Neural progenitor cell (in vitro differentiated cells): ENCODE measurements around the gene FTH1. TPM values are rescaled to one million over a fixed set of nuclear protein-coding genes. Genes with fewer than 3 reads are reported as not detected.
A peak's percentile ranks its signal among the peaks of the same experiment; 100 is the strongest.

Source experiments
- DNase-seq: peaks from one replicate; pipeline ENCODE4 v3.0.0-alpha.2; 2016; ENCODE audit warnings: low spot score
- H2AFZ ChIP-seq: fragments of 200-600 bp; sonication (generic); replicated peaks from 2 replicates; pipeline ENCODE4 v1.6.1; 2016; ENCODE audit warnings: antibody characterized with exemption
- H3F3A ChIP-seq: fragments of 200-600 bp; sonication (generic); 2 replicates; pipeline ENCODE4 v1.6.1; 2016; ENCODE audit warnings: antibody characterized with exemption, low read depth
- H3K27ac ChIP-seq: fragments of 200-600 bp; sonication (generic); 2 replicates; pipeline ENCODE4 v1.5.1; 2016; ENCODE audit warnings: mild to moderate bottlenecking
- H3K27me3 ChIP-seq: fragments of 200-600 bp; sonication (generic); 2 replicates; pipeline ENCODE4 v1.6.1; 2016; ENCODE audit warnings: mild to moderate bottlenecking, moderate library complexity
- H3K36me3 ChIP-seq: fragments of 200-600 bp; sonication (generic); 2 replicates; pipeline ENCODE4 v1.5.1; 2016
- H3K4me1 ChIP-seq: fragments of 200-600 bp; sonication (generic); 2 replicates; pipeline ENCODE4 v1.6.1; 2016; ENCODE audit warnings: mixed run types
- H3K4me2 ChIP-seq: fragments of 200-600 bp; sonication (generic); 2 replicates; pipeline ENCODE4 v1.6.1; 2016
- H3K4me3 ChIP-seq: fragments of 200-600 bp; sonication (generic); 2 replicates; pipeline ENCODE4 v1.5.1; 2016
- H3K79me2 ChIP-seq: fragments of 200-600 bp; sonication (generic); 2 replicates; pipeline ENCODE4 v1.6.1; 2016; ENCODE audit warnings: low read depth
- H3K9ac ChIP-seq: fragments of 200-600 bp; sonication (generic); 2 replicates; pipeline ENCODE4 v1.6.1; 2016
- H3K9me3 ChIP-seq: fragments of 200-600 bp; sonication (generic); 2 replicates; pipeline ENCODE4 v1.5.1; 2016; ENCODE audit warnings: low read depth
- H4K20me1 ChIP-seq: fragments of 200-600 bp; sonication (generic); 2 replicates; pipeline ENCODE4 v1.6.1; 2016; ENCODE audit warnings: low read depth
- H3K27ac Mint-ChIP-seq: 3 replicates; pipeline ENCODE4 v1.8.0; 2021; ENCODE audit warnings: mixed read lengths
- H3K27me3 Mint-ChIP-seq: 2 replicates; pipeline ENCODE4 v1.8.0; 2022; ENCODE audit warnings: low read depth, mild to moderate bottlenecking, inconsistent platforms, moderate library complexity, mixed read lengths; ENCODE audit not compliant: insufficient read depth
- H3K36me3 Mint-ChIP-seq: 3 replicates; pipeline ENCODE4 v1.8.0; 2021; ENCODE audit warnings: mixed read lengths
- H3K4me1 Mint-ChIP-seq: 3 replicates; pipeline ENCODE4 v1.8.0; 2021; ENCODE audit warnings: mixed read lengths
- H3K4me3 Mint-ChIP-seq: 3 replicates; pipeline ENCODE4 v1.8.0; 2021; ENCODE audit warnings: mild to moderate bottlenecking, moderate library complexity, mixed read lengths
- H3K9me3 Mint-ChIP-seq: 3 replicates; pipeline ENCODE4 v1.8.0; 2020; ENCODE audit warnings: mixed read lengths
- EZH2 ChIP-seq: fragments of 200-600 bp; sonication (generic); IDR thresholded peaks from 2 replicates; pipeline ENCODE4 v1.6.1; 2017; ENCODE audit warnings: antibody characterized with exemption, mild to moderate bottlenecking, moderate library complexity
- EZH2phosphoT487 ChIP-seq: fragments of 200-600 bp; sonication (generic); IDR thresholded peaks from 2 replicates; pipeline ENCODE4 v1.6.1; 2017; ENCODE audit warnings: antibody characterized with exemption
- total RNA-seq: library from RNA; depleted of rRNA; stranded (reverse); fragments of >200 nt; gene quantifications from 2 replicates; pipeline ENCODE4 v1.2.3, GENCODE V29; 2015; ENCODE audit warnings: low replicate concordance
- TF ChIP-seq, protein P1 (sequence below): fragments of 200-600 bp; sonication (generic); IDR thresholded peaks from 2 replicates; pipeline ENCODE4 v1.5.1; 2017; ENCODE audit warnings: antibody characterized with exemption, mild to moderate bottlenecking

FTH1 gene
- total RNA-seq, 1 donor from 2014 or later, result 846 TPM

DNA sequence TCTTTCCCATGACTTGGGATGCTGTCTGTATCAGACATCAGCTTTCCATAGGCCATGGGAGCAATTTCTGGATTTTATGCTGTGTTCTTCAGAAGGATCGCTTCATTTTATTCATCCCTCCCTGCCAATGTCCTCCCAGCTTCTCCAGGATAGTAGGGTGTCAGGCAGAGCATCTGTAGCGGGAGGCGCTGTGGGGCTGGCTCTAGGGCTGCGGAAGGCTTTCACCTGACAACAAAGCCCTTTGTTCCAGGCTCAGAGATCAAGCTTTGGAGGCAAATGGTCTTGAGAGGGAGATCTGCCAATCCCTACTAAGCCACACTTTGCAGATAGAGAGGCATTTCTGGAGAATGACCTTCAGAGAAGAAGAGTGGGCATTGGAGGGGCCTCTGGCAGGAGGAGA is 29.5 kb upstream of the FTH1 start:
- Mint-ChIP-seq H3K27me3 (no peaks in the 10 kb centered on the region), H3K9me3 (peaks cover 8% of the 10 kb centered on the region), H3K36me3 (no peaks in the 10 kb centered on the region), H3K4me1 (peaks cover 6% of the 10 kb centered on the region), H3K4me3 (no peak overlapping the region), H3K27ac (no peak overlapping the region)
- Histone ChIP-seq H3K27ac (peak overlapping the region; percentile 57), H3F3A (peaks cover 15% of the 10 kb centered on the region), H3K4me3 (no peak overlapping the region), H3K9ac (no peak overlapping the region), H3K9me3 (no peaks in the 10 kb centered on the region), H3K79me2 (no peaks in the 10 kb centered on the region), H4K20me1 (no peaks in the 10 kb centered on the region), H3K4me2 (peak overlapping the region; percentile 48), H3K27me3 (no peaks in the 10 kb centered on the region), H3K4me1 (peaks cover 31% of the 10 kb centered on the region), H3K36me3 (no peaks in the 10 kb centered on the region), H2AFZ (no peak overlapping the region)
- no peak for TF ChIP-seq EZH2
- TF ChIP-seq, protein P1, sequence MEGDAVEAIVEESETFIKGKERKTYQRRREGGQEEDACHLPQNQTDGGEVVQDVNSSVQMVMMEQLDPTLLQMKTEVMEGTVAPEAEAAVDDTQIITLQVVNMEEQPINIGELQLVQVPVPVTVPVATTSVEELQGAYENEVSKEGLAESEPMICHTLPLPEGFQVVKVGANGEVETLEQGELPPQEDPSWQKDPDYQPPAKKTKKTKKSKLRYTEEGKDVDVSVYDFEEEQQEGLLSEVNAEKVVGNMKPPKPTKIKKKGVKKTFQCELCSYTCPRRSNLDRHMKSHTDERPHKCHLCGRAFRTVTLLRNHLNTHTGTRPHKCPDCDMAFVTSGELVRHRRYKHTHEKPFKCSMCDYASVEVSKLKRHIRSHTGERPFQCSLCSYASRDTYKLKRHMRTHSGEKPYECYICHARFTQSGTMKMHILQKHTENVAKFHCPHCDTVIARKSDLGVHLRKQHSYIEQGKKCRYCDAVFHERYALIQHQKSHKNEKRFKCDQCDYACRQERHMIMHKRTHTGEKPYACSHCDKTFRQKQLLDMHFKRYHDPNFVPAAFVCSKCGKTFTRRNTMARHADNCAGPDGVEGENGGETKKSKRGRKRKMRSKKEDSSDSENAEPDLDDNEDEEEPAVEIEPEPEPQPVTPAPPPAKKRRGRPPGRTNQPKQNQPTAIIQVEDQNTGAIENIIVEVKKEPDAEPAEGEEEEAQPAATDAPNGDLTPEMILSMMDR, result peak; percentile 42
- TF ChIP-seq EZH2phosphoT487, result no peak
- DNase-seq, result peak; percentile 85

DNA sequence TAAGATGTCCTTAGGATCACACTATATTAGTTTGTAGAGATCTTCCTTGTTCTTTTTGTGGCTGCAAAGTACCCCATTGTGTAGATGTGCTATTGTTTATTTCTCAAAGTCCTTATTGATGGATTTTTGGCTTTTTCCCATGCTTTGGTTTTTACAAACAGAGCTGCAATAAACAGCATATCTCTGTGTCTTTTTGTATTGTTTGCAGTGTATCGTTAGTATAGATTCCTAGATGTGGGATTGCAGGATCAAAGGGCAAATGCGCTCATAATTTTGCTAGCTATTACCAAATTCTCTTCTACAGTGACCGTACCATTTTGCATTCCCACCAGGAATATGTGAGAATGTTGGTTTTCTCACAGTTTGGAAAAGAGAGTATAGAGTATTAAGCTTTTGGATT is 27.5 kb upstream of the FTH1 start:
- H3K9me3 ChIP-seq, result no peaks in the 10 kb centered on the region
- H3K4me2 ChIP-seq, result no peak overlapping the region
- peaks cover 21% of the 10 kb centered on the region for H3K4me1 ChIP-seq
- peaks cover 15% of the 10 kb centered on the region for H3F3A ChIP-seq
- H2AFZ ChIP-seq, result no peak overlapping the region
- H3K4me1 Mint-ChIP-seq, result no peaks in the 10 kb centered on the region
- H4K20me1 ChIP-seq, result no peaks in the 10 kb centered on the region
- no peaks in the 10 kb centered on the region for H3K27me3 ChIP-seq
- H3K36me3 Mint-ChIP-seq, result no peaks in the 10 kb centered on the region
- H3K4me3 ChIP-seq, result no peak overlapping the region
- peaks cover 8% of the 10 kb centered on the region for H3K9me3 Mint-ChIP-seq
- no peak overlapping the region for H3K27ac Mint-ChIP-seq
- H3K27ac ChIP-seq, result no peak overlapping the region
- H3K79me2 ChIP-seq, result no peaks in the 10 kb centered on the region
- TF ChIP-seq EZH2phosphoT487 (no peak), EZH2 (no peak)
- TF ChIP-seq, protein P1, result no peak
- no peaks in the 10 kb centered on the region for H3K27me3 Mint-ChIP-seq
- DNase-seq, result no peak
- H3K4me3 Mint-ChIP-seq, result no peak overlapping the region
- no peaks in the 10 kb centered on the region for H3K36me3 ChIP-seq
- H3K9ac ChIP-seq, result no peak overlapping the region

DNA sequence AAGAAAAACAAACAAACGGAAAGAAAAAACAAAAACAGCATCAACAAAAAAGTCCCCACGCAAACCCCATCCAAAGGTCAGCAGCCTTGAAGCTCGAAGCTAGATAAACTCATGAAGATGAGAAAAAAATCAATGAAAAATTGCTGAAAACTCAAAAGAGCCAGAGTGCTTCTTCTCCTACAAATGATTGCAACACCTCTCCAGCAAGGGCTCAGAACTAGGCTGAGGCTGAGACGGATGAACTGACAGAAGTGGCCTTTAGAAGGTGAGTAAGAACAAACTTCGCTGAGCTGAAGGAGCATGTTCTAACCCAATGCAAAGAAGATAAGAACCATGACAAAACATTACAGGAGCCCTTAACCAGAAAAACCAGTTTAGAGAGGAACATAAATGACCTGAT is 18.4 kb upstream of the FTH1 start:
- H3K27ac ChIP-seq, result no peak overlapping the region
- H4K20me1 ChIP-seq, result no peaks in the 10 kb centered on the region
- H3F3A ChIP-seq, result no peaks in the 10 kb centered on the region
- Mint-ChIP-seq H3K9me3 (peaks cover 26% of the 10 kb centered on the region), H3K27me3 (peaks cover 9% of the 10 kb centered on the region), H3K4me1 (peaks cover 8% of the 10 kb centered on the region), H3K4me3 (no peak overlapping the region), H3K27ac (no peak overlapping the region), H3K36me3 (peaks cover 3% of the 10 kb centered on the region)
- no peak overlapping the region for H2AFZ ChIP-seq
- no peaks in the 10 kb centered on the region for H3K79me2 ChIP-seq
- H3K9me3 ChIP-seq, result no peaks in the 10 kb centered on the region
- no peak overlapping the region for H3K9ac ChIP-seq
- peaks cover 4% of the 10 kb centered on the region for H3K4me1 ChIP-seq
- H3K4me2 ChIP-seq, result no peak overlapping the region
- DNase-seq, result no peak
- H3K36me3 ChIP-seq, result no peaks in the 10 kb centered on the region
- H3K4me3 ChIP-seq, result no peak overlapping the region
- H3K27me3 ChIP-seq, result no peaks in the 10 kb centered on the region
- TF ChIP-seq EZH2phosphoT487 (no peak), EZH2 (no peak)
- TF ChIP-seq, protein P1, result no peak
